Osteocyte (in vitro differentiated cells): Measurements from ENCODE around the gene ANAPC10. TPM values are rescaled to one million over a fixed set of nuclear protein-coding genes. Genes with fewer than 3 reads are reported as not detected.

ENCODE experiments used
- DNase-seq: peaks from one replicate; pipeline ENCODE4 v3.0.0; 2021; ENCODE audit warnings: mixed read lengths; ENCODE audit not compliant: unreplicated experiment; ENCODE audit errors: extremely low spot score
- H3K27ac Mint-ChIP-seq: one replicate; pipeline ENCODE4 v1.8.0; 2021; ENCODE audit warnings: mild to moderate bottlenecking, mixed read lengths; ENCODE audit not compliant: unreplicated experiment
- H3K27me3 Mint-ChIP-seq: one replicate; pipeline ENCODE4 v1.8.0; 2021; ENCODE audit warnings: mixed read lengths; ENCODE audit not compliant: unreplicated experiment
- H3K36me3 Mint-ChIP-seq: one replicate; pipeline ENCODE4 v1.8.0; 2021; ENCODE audit warnings: mixed read lengths; ENCODE audit not compliant: unreplicated experiment
- H3K4me1 Mint-ChIP-seq: one replicate; pipeline ENCODE4 v1.8.0; 2021; ENCODE audit warnings: mixed read lengths; ENCODE audit not compliant: unreplicated experiment
- H3K4me3 Mint-ChIP-seq: one replicate; pipeline ENCODE4 v1.8.0; 2021; ENCODE audit warnings: mild to moderate bottlenecking, moderate library complexity, mixed read lengths; ENCODE audit not compliant: unreplicated experiment
- H3K9me3 Mint-ChIP-seq: one replicate; pipeline ENCODE4 v1.8.0; 2021; ENCODE audit warnings: mixed read lengths; ENCODE audit not compliant: unreplicated experiment
- total RNA-seq: library from RNA; stranded (reverse); gene quantifications from 2 replicates; pipeline ENCODE4 v1.2.1, GENCODE V29; 2021
- TF ChIP-seq, protein P1 (sequence below): fragments of 200-600 bp; sonication (generic); IDR thresholded peaks from 2 replicates; pipeline ENCODE4 v1.5.0; 2021; ENCODE audit warnings: antibody characterized with exemption, mild to moderate bottlenecking, moderate library complexity

Gene ANAPC10
- total RNA-seq, 1 donor from 2014 or later: 16.8 TPM

DNA sequence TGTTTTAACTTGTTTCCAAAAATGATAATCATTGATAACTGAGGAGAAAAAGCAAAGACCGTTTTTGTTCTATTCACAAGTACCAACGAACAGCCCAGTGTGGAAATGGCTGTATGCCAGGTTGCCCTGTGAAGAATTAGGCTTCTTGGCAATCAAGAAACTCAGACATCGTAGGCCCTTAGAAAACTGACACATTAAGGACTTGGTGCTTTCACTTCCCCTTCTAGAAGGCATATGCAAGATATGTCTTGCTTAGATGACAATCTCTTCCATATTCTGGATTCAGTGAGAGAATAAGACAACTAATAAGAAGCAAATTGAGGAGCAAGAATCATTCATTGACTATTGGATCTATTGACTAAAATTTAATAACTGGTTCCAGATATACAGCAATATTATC, 56.6 kb downstream of the ANAPC10 start:
- H3K27ac Mint-ChIP-seq: no peak overlapping the region
- peaks cover 3% of the 10 kb centered on the region for H3K36me3 Mint-ChIP-seq
- no peaks in the 10 kb centered on the region for H3K9me3 Mint-ChIP-seq
- no peak for DNase-seq
- no peaks in the 10 kb centered on the region for H3K27me3 Mint-ChIP-seq
- no peak overlapping the region for H3K4me3 Mint-ChIP-seq
- peaks cover 28% of the 10 kb centered on the region for H3K4me1 Mint-ChIP-seq
- TF ChIP-seq, protein P1, sequence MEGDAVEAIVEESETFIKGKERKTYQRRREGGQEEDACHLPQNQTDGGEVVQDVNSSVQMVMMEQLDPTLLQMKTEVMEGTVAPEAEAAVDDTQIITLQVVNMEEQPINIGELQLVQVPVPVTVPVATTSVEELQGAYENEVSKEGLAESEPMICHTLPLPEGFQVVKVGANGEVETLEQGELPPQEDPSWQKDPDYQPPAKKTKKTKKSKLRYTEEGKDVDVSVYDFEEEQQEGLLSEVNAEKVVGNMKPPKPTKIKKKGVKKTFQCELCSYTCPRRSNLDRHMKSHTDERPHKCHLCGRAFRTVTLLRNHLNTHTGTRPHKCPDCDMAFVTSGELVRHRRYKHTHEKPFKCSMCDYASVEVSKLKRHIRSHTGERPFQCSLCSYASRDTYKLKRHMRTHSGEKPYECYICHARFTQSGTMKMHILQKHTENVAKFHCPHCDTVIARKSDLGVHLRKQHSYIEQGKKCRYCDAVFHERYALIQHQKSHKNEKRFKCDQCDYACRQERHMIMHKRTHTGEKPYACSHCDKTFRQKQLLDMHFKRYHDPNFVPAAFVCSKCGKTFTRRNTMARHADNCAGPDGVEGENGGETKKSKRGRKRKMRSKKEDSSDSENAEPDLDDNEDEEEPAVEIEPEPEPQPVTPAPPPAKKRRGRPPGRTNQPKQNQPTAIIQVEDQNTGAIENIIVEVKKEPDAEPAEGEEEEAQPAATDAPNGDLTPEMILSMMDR: no peak

GRCh38 chr4:145035494-145036136, 62.4 kb downstream of the ANAPC10 start:
- DNase-seq: no peak
- Mint-ChIP-seq H3K27ac (no peak overlapping the region), H3K36me3 (peaks cover 21% of the 10 kb centered on the region), H3K4me1 (peaks cover 6% of the 10 kb centered on the region), H3K27me3 (no peaks in the 10 kb centered on the region), H3K9me3 (no peaks in the 10 kb centered on the region), H3K4me3 (no peak overlapping the region)
- TF ChIP-seq, protein P1: no peak

GRCh38 chr4:145034727-145035211, 63.2 kb downstream of the ANAPC10 start:
- peaks cover 22% of the 10 kb centered on the region for H3K36me3 Mint-ChIP-seq
- TF ChIP-seq, protein P1: no peak
- H3K9me3 Mint-ChIP-seq: no peaks in the 10 kb centered on the region
- no peak for DNase-seq
- peak overlapping the region; percentile 78 for H3K27ac Mint-ChIP-seq
- no peak overlapping the region for H3K4me3 Mint-ChIP-seq
- peaks cover 6% of the 10 kb centered on the region for H3K4me1 Mint-ChIP-seq
- H3K27me3 Mint-ChIP-seq: no peaks in the 10 kb centered on the region

DNA sequence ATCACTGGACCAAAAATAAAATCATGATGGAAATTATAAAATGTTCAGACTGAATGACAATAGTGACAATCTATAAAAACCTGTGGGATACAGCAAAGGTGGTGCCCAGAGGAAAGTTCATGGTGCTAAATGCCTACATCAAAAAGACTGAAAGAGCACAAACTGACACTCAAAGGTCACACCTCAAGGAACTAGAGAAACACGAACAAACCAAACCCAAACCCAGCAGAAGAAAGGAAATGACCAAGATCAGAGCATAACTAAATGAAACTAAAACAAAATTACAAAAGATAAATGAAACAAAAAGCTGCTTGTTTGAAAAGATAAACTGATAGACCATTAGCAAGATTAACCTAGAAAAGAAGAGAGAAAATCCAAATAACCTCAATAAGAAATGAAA, 78.7 kb downstream of the ANAPC10 start:
- Mint-ChIP-seq H3K4me3 (no peak overlapping the region), H3K4me1 (no peaks in the 10 kb centered on the region), H3K9me3 (peaks cover 26% of the 10 kb centered on the region), H3K27ac (no peak overlapping the region), H3K27me3 (no peaks in the 10 kb centered on the region), H3K36me3 (peaks cover 15% of the 10 kb centered on the region)
- DNase-seq: no peak
- TF ChIP-seq, protein P1: no peak

GRCh38 chr4:145014365-145014764, 83.6 kb downstream of the ANAPC10 start:
- Mint-ChIP-seq H3K27ac (no peak overlapping the region), H3K9me3 (peaks cover 6% of the 10 kb centered on the region), H3K27me3 (no peaks in the 10 kb centered on the region), H3K4me3 (no peak overlapping the region), H3K36me3 (no peaks in the 10 kb centered on the region), H3K4me1 (peaks cover 11% of the 10 kb centered on the region)
- TF ChIP-seq, protein P1: no peak
- no peak for DNase-seq
